GM12801 (cell line): ENCODE measurements around the gene TNFRSF6B.

Source experiments
- CTCF ChIP-seq: IDR thresholded peaks from one replicate; pipeline ENCODE4 v1.5.1; 2011; ENCODE audit warnings: control low read depth; ENCODE audit not compliant: insufficient read length; ENCODE audit errors: extremely low read depth

TNFRSF6B gene

GRCh38 chr20:63685269-63686026, 11.0 kb upstream of the TNFRSF6B start:
- no peak for TF ChIP-seq CTCF

- no peak for TF ChIP-seq CTCF
These were observed 10.4 kb upstream of the TNFRSF6B start for GRCh38 chr20:63686094-63686491.

GRCh38 chr20:63686492-63687321, 9.7 kb upstream of the TNFRSF6B start:
- TF ChIP-seq CTCF = no peak

- no peak for TF ChIP-seq CTCF
These were observed 8.9 kb upstream of the TNFRSF6B start for GRCh38 chr20:63687419-63688178.

- no peak for TF ChIP-seq CTCF
These were observed 8.0 kb upstream of the TNFRSF6B start for GRCh38 chr20:63688228-63689045.

GRCh38 chr20:63689046-63690002, 7.1 kb upstream of the TNFRSF6B start:
- no peak for TF ChIP-seq CTCF
